ENCODE measurements around the gene IREB2. TPM values are rescaled to one million over a fixed set of nuclear protein-coding genes. Genes with fewer than 3 reads are reported as not detected.
"Not testable (repeated sequence)": the region's sequence is repeated elsewhere in the genome, so short reads cannot be mapped to it uniquely, and the experiment has no call there.

The IREB2 gene
- total RNA-seq, 1 donor from 2014 or later = 97.6 TPM

GRCh38 chr15:78536134-78536533 lies 98.1 kb downstream of the IREB2 start:
- H3K4me3 Mint-ChIP-seq = no peak overlapping the region
- no peak for TF ChIP-seq CTCF (conservative IDR thresholded peaks at IDR 0.05)

DNA sequence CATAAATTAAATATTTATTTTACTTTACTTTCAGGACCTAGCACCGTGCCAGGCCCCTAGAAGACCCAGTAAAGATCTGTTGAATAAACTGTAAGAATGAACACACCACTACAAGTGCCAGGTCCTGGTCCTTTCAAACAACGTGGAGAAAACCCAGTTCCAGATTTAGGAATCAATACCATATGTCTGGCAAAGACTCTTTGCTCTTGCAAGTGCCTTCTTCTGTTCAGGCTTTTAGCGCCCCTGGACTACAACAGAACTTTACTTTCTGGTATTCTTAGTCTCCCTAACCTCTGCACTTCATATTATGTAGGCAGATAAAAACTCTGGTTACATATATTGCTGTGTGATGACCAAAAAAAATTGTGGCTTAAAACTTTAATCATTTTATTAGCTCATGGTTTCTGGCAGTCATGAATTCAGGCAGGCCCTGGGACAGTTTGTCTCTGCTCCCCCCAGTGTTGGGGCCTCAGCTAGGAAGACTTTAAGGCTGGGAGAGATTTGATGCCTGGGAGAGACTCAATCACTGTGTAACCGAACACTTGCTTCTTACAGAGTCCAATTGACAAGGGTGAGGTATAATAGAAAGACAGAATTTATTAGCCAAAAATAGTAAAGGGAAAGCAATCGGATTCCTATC lies 99.4 kb downstream of the IREB2 start:
- Mint-ChIP-seq H3K4me1 (peaks cover 26% of the 10 kb centered on the region), H3K4me3 (peak overlapping the region; percentile 59), H3K27ac (ENCODE audit: unreplicated experiment) (peak overlapping the region; percentile 65), H3K9me3 (no peaks in the 10 kb centered on the region), H3K27me3 (ENCODE audit: low read depth) (no peaks in the 10 kb centered on the region), H3K36me3 (ENCODE audit: low read depth) (no peaks in the 10 kb centered on the region)
- DNase-seq (ENCODE audit: low read depth, low spot score) = no peak
- no peak for TF ChIP-seq CTCF (conservative IDR thresholded peaks at IDR 0.05)

More at GRCh38 chr15:78536134-78536533, 98.1 kb downstream of the IREB2 start:
- peaks cover 16% of the 10 kb centered on the region for H3K4me1 Mint-ChIP-seq
- no peak for DNase-seq (ENCODE audit: low read depth, low spot score)
- H3K36me3 Mint-ChIP-seq (ENCODE audit: low read depth) = no peaks in the 10 kb centered on the region
- H3K27me3 Mint-ChIP-seq (ENCODE audit: low read depth) = no peaks in the 10 kb centered on the region
- H3K9me3 Mint-ChIP-seq = no peaks in the 10 kb centered on the region
- no peak overlapping the region for H3K27ac Mint-ChIP-seq (ENCODE audit: unreplicated experiment)

- DNase-seq (ENCODE audit: low read depth, low spot score) = no peak
- Mint-ChIP-seq H3K4me3 (peak overlapping the region; percentile 59), H3K9me3 (no peaks in the 10 kb centered on the region)
Measured at GRCh38 chr15:78538358-78538757, 100.3 kb downstream of the IREB2 start.

GRCh38 chr15:78539464-78540140 lies 101.6 kb downstream of the IREB2 start:
- peak overlapping the region; percentile 99 for H3K27ac Mint-ChIP-seq (ENCODE audit: unreplicated experiment)
- not testable (repeated sequence) for H3K27me3 Mint-ChIP-seq (ENCODE audit: low read depth); H3K9me3 Mint-ChIP-seq; DNase-seq (ENCODE audit: low read depth, low spot score); H3K36me3 Mint-ChIP-seq (ENCODE audit: low read depth)
- H3K4me3 Mint-ChIP-seq = peak overlapping the region; percentile 93
- peaks cover 22% of the 10 kb centered on the region for H3K4me1 Mint-ChIP-seq

More at GRCh38 chr15:78538358-78538757, 100.3 kb downstream of the IREB2 start:
- peak overlapping the region; percentile 7 for H3K27ac Mint-ChIP-seq (ENCODE audit: unreplicated experiment)
- H3K36me3 Mint-ChIP-seq (ENCODE audit: low read depth) = no peaks in the 10 kb centered on the region
- no peaks in the 10 kb centered on the region for H3K27me3 Mint-ChIP-seq (ENCODE audit: low read depth)
- H3K4me1 Mint-ChIP-seq = peaks cover 26% of the 10 kb centered on the region
- no peak for TF ChIP-seq CTCF (conservative IDR thresholded peaks at IDR 0.05)

DNA sequence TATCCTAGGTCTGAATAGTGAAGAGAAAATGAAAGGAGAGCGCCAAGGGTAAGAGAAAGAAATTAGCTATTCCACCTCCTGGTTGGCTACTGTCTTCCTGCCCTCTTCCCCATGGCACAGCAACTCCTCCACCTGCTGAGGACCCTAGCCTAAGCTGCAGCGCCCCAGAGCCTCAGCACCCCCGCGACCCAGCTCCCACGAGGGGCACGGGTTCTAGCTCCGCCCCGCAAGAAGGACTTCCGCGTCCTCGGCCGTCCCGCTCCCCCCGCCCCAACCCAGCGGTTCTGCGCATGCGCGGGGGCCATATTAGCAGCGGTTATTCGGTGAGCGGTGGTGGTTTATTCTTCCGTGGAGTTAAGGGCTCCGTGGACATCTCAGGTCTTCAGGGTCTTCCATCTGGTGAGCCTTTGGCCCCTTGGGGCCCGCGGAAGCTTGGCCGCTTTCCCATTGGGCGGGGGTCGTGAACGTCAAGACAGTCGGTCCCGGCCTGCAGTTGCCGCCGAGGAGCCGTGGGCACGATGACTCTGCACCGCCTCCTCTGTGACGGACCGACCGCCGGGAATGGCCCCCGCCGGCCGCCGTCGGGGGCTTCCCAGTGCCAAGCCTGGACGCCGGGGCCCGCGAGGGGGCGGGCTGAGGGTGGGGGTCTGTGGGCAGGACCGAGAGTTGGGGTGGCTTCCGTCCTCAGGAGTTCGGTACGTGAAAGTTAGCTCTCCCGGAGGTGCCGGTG lies 102.3 kb downstream of the IREB2 start, which contains the start of gene PSMA4:
PSMA4 (plus strand) TSS at position 304 of the 730 bp plus-strand sequence. CDS start 1,484 bp downstream, outside the sequence.
- Mint-ChIP-seq H3K4me1 (peaks cover 22% of the 10 kb centered on the region), H3K27ac (ENCODE audit: unreplicated experiment) (peak within 1 kb of the TSS; percentile 99), H3K36me3 (ENCODE audit: low read depth) (no peaks in the 10 kb centered on the region), H3K9me3 (no peaks in the 10 kb centered on the region), H3K4me3 (peak within 1 kb of the TSS; percentile 93), H3K27me3 (ENCODE audit: low read depth) (no peaks in the 10 kb centered on the region)
- peak; percentile 91 for DNase-seq (ENCODE audit: low read depth, low spot score)
- peak; percentile 30 for TF ChIP-seq CTCF (conservative IDR thresholded peaks at IDR 0.05)
